GM18507 (cell line): ENCODE measurements around the gene MS4A2.
"Not testable (repeated sequence)": the region's sequence is repeated elsewhere in the genome, so short reads cannot be mapped to it uniquely, and the experiment has no call there.

Experiments used
- DNase-seq: peaks from one replicate; pipeline ENCODE4 v3.0.0; 2011; ENCODE audit warnings: low read depth; ENCODE audit not compliant: insufficient read length; ENCODE audit errors: extremely low spot score
- FAIRE-seq: peaks from 2 replicates; lab custom pipeline; 2011; peaks lifted over from hg19 to GRCh38; lab: Jason Lieb, UNC

MS4A2 gene

DNA sequence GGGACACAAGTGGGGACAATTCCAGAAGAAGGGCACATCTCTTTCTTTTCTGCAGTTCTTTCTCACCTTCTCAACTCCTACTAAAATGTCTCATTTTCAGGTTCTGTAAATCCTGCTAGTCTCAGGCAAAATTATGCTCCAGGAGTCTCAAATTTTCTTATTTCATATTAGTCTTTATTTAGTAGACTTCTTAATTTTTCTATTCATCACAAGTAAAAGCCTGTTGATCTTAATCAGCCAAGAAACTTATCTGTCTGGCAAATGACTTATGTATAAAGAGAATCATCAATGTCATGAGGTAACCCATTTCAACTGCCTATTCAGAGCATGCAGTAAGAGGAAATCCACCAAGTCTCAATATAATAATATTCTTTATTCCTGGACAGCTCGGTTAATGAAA, at the start of gene MS4A2:
TSS of gene MS4A2 (plus strand) at position 301 of the 400 bp plus-strand sequence. CDS start 102 bp downstream, outside the sequence.
- FAIRE-seq = no peak
- DNase-seq = no peak

- FAIRE-seq (no peak), DNase-seq (no peak)
Measured at GRCh38 chr11:60040109-60040508, 48.4 kb upstream of the MS4A2 start, which contains the start of gene OOSP2. Gene OOSP2 (plus strand): TSS chr11:60040409. CDS start chr11:60040460, 51 bp downstream.

GRCh38 chr11:60050422-60050821, 38.0 kb upstream of the MS4A2 start:
- FAIRE-seq, DNase-seq: not testable (repeated sequence)

GRCh38 chr11:60050839-60051238, 37.6 kb upstream of the MS4A2 start:
- DNase-seq, FAIRE-seq: not testable (repeated sequence)

DNA sequence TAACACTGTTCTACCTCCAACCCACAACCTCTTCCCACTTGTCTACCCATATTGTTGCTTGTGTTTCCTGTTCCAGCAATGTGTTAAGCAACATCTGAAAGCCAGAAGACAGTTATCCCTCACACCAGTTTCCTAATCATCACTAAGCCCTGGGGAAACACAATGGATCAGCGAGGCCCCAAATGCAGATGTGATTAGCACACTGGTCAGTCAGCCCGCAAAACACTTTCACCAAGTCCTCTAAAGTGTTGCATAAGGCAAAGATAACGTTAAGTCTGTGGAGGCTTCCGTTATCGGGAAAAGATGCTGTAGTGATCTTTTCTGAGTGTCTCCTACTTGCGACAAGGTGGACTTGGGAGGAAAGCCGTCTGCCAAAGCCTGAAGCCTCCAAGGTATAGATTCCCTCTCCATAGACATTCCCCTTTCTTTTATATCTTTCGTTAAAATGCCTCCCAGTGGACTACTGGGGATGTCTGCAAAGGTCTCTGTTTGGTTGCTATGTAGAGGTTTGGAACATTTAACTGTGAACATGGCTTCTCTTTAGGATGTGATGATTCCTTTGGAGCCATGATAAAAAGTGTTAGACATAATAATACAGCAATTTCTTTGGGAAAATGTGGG, 32.0 kb upstream of the MS4A2 start, which contains the start of gene MS4A3:
TSS of gene MS4A3 (plus strand) at position 317 of the 621 bp plus-strand sequence. CDS start 4,496 bp downstream, outside the sequence.
- no peak for FAIRE-seq
- DNase-seq = no peak

DNA sequence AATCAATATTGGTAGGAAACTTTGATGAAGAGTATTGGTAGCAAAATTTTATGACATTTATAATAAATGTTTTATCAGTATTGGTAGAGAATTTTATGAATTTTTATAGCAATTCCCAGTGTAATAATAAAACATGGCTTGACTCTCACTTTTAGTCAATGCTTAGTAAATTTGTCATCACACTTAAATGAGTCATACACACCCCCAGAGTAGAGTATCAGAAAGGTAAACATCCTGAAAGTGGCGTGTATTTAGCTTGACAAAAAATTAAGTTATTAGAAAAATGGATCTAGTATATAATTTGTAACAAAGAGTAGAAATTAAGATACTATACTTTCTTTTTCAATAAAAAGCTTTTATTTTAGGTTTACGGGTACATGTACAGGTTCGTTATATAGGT, 29.4 kb upstream of the MS4A2 start:
- FAIRE-seq (no peak), DNase-seq (no peak)

GRCh38 chr11:60059521-60060240, 28.8 kb upstream of the MS4A2 start:
- no peak for DNase-seq
- no peak for FAIRE-seq

GRCh38 chr11:60064111-60064510, 24.4 kb upstream of the MS4A2 start:
- DNase-seq (no peak), FAIRE-seq (no peak)

- DNase-seq = no peak
- FAIRE-seq = no peak
Measured at GRCh38 chr11:60065801-60066200, 22.7 kb upstream of the MS4A2 start.

DNA sequence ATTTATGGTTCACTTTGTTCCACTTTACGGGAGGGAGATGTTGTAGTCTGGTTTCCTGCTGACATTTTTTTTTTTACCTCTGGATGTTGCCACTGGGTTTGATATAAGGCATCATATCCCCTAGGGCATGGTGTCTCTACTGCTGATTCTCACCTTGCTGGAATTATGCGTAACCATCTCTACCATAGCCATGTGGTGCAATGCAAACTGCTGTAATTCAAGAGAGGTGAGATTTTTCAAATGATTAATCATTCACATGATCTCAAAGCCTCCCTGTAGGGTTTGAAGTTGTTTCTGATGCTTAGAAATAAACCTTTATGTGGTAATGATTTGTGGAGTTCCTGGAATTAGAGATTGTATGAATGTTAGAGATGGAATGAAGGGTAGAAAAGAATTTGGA, 19.0 kb upstream of the MS4A2 start:
- FAIRE-seq = no peak
- DNase-seq = no peak

- not testable (repeated sequence) for DNase-seq, FAIRE-seq
Measured at GRCh38 chr11:60071644-60072043, 16.8 kb upstream of the MS4A2 start.

GRCh38 chr11:60077216-60077817, 11.1 kb upstream of the MS4A2 start:
- DNase-seq = no peak
- no peak for FAIRE-seq

- DNase-seq (no peak), FAIRE-seq (no peak)
Measured at GRCh38 chr11:60077981-60078380, 10.5 kb upstream of the MS4A2 start.

DNA sequence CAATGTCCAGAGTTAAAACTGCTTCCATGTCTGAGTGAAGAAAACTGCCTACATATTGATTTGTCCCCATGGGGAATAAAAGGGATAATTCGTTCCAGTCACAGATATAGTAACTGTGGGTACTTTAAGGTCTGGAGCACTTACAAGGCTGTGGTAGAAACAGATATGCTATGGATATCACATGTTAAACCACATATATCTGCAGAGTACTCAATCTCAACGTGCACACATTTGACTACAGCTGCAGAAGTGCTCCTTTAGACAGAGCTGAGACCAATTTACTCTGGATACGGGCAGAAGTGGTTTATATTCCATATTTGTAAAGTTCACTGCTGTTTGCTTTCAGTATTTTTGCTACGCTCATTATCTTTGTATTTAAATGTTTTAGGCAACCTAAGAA, 9.7 kb upstream of the MS4A2 start:
- DNase-seq (no peak), FAIRE-seq (no peak)

- FAIRE-seq (no peak), DNase-seq (no peak)
Measured at GRCh38 chr11:60080535-60080934, 7.9 kb upstream of the MS4A2 start.

- DNase-seq (no peak), FAIRE-seq (no peak)
Measured at GRCh38 chr11:60084631-60085273, 3.7 kb upstream of the MS4A2 start.

DNA sequence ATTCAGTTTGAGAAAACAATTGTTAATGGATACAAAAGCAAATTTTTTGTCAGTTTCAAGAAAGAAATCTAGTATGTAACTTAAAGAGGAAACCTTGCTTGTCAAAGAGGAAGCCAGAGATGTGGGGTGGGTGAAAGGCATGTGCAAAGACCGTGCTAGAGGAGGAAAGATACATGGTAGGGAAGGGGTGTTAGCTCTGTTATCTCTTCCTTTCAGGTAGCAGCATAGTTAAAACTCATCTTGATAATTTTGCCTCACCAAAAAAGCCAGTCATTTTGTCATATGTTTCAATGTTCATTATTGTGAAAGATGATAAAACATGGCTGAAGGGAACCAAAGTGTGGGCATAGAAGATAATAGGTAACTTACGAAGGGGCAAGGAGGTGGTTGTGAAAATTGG, 2.6 kb upstream of the MS4A2 start:
- no peak for DNase-seq
- no peak for FAIRE-seq

- no peak for FAIRE-seq
- DNase-seq = no peak
Measured at GRCh38 chr11:60087239-60087638, 1.2 kb upstream of the MS4A2 start.

DNA sequence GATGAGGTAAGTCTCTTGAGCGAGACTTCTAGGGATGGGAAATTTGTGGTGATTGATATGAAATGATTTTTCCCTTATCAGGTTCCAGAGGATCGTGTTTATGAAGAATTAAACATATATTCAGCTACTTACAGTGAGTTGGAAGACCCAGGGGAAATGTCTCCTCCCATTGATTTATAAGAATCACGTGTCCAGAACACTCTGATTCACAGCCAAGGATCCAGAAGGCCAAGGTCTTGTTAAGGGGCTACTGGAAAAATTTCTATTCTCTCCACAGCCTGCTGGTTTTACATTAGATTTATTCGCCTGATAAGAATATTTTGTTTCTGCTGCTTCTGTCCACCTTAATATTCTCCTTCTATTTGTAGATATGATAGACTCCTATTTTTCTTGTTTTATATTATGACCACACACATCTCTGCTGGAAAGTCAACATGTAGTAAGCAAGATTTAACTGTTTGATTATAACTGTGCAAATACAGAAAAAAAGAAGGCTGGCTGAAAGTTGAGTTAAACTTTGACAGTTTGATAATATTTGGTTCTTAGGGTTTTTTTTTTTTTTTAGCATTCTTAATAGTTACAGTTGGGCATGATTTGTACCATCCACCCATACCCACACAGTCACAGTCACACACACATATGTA, 7.1 kb downstream of the MS4A2 start:
- DNase-seq = no peak
- no peak for FAIRE-seq

DNA sequence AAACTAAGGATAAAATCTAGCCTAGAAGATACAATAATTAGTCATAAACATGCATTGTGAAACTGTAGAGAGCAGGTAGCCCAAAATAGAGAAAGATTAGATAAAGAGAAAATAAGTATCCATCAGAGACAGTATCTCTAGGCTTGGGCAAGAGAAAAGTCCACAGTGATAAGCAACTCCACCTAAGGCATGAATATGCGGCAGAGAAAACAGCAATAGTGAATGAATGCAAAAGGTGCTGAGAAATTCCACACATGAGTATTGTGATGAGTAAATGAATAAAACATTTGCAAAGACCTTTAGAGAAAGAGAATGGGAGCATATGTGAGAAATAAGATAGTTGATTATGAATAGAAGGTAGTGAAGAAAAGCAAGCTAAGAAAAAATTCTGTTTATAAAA, 8.7 kb downstream of the MS4A2 start:
- FAIRE-seq = no peak

More for the DNA sequence above, 8.7 kb downstream of the MS4A2 start:
- DNase-seq = no peak
